ENCODE results near the gene ANKRD33B. TPM values are rescaled to one million over a fixed set of nuclear protein-coding genes. Genes with fewer than 3 reads are reported as not detected.

ANKRD33B gene
- total RNA-seq, 1 experiment from 2014 or later = 14.9 TPM

- 0 out of 2 replicates have a peak, but pooled peaks cover 10% of the 10 kb centered on the region for H4K20me1 ChIP-seq (ENCODE audit: low read length)
- no peaks in the 10 kb centered on the region for H3F3A ChIP-seq (ENCODE audit: low read length, unreplicated experiment)
- intact Hi-C loops (cut with micrococcal nuclease) = no loop called here
- peaks cover 81% of the 10 kb centered on the region for H3K36me3 ChIP-seq (ENCODE audit: low read depth, low read length)
- H3K9me3 ChIP-seq (ENCODE audit: low read length) = no peaks in the 10 kb centered on the region
- H3K27ac ChIP-seq (ENCODE audit: low read length) = no peak overlapping the region
- H3K4me3 ChIP-seq (ENCODE audit: low read length) = no peak overlapping the region
- H3K4me1 ChIP-seq (ENCODE audit: insufficient read depth, low read length) = no peaks in the 10 kb centered on the region
- DNase-seq = no peak
- ChIA-PET POLR2A (ENCODE audit: unreplicated experiment) (no interaction called here), CTCF (no interaction called here)
- ATAC-seq = no peak
- H3K79me2 ChIP-seq (ENCODE audit: low read length) = no peaks in the 10 kb centered on the region; the same call in none of the 2 replicates
- H2AFZ ChIP-seq (ENCODE audit: low read length) = no peak overlapping the region
- no TSS peak for BruUV-seq (replicated peaks)
- H3K4me2 ChIP-seq (ENCODE audit: low read length) = no peak overlapping the region
- TF ChIP-seq EZH2 (IDR thresholded peaks at IDR 0.05; ENCODE audit: low read length, unreplicated experiment) = no peak
- H3K9me2 ChIP-seq (replicated peaks; ENCODE audit: low read length) = no peaks in the 10 kb centered on the region
- H3K27me3 ChIP-seq (ENCODE audit: low read length) = no peaks in the 10 kb centered on the region
- no peak overlapping the region for H3K9ac ChIP-seq (ENCODE audit: low read length)
These were observed 117.1 kb downstream of the ANKRD33B start for GRCh38 chr5:10680876-10681481.

- DNase-seq (no peak), ATAC-seq (no peak)
- H3K4me2 ChIP-seq (ENCODE audit: low read length) = no peak overlapping the region
- H2AFZ ChIP-seq (ENCODE audit: low read length) = no peak overlapping the region
- POLR2A ChIA-PET (ENCODE audit: unreplicated experiment) = no interaction called here
- H3K36me3 ChIP-seq (ENCODE audit: low read depth, low read length) = peaks cover 87% of the 10 kb centered on the region
- H3F3A ChIP-seq (ENCODE audit: low read length, unreplicated experiment) = no peaks in the 10 kb centered on the region
- no TSS peak for BruUV-seq (replicated peaks)
- H3K9ac ChIP-seq (ENCODE audit: low read length) = no peak overlapping the region
- H3K27me3 ChIP-seq (ENCODE audit: low read length) = no peaks in the 10 kb centered on the region
- no peak for TF ChIP-seq EZH2phosphoT487 (IDR thresholded peaks at IDR 0.05; ENCODE audit: borderline replicate concordance, low read length)
- TF ChIP-seq CTCF (conservative IDR thresholded peaks at IDR 0.05; ENCODE audit: low read depth, low read length) = no peak
- TF ChIP-seq EZH2 (IDR thresholded peaks at IDR 0.05; ENCODE audit: low read length, unreplicated experiment) = no peak
- no peak overlapping the region for H3K4me3 ChIP-seq (ENCODE audit: low read length)
- intact Hi-C loops (cut with micrococcal nuclease) = no loop called here
- no peaks in the 10 kb centered on the region for H3K4me1 ChIP-seq (ENCODE audit: insufficient read depth, low read length)
- 0 out of 2 replicates have a peak, but pooled peaks cover 10% of the 10 kb centered on the region for H4K20me1 ChIP-seq (ENCODE audit: low read length)
- no peak overlapping the region for H3K27ac ChIP-seq (ENCODE audit: low read length)
- no peaks in the 10 kb centered on the region for H3K9me3 ChIP-seq (ENCODE audit: low read length)
- CTCF ChIA-PET = no interaction called here
- no peaks in the 10 kb centered on the region; the same call in none of the 2 replicates for H3K79me2 ChIP-seq (ENCODE audit: low read length)
- H3K9me2 ChIP-seq (replicated peaks; ENCODE audit: low read length) = no peaks in the 10 kb centered on the region
These were observed 118.1 kb downstream of the ANKRD33B start for GRCh38 chr5:10681731-10682679.

- no peak for ATAC-seq
These were observed 119.1 kb downstream of the ANKRD33B start for GRCh38 chr5:10682801-10683525.

More at GRCh38 chr5:10682801-10683525, 119.1 kb downstream of the ANKRD33B start:
- Histone ChIP-seq H4K20me1 (ENCODE audit: low read length) (0 out of 2 replicates have a peak, but pooled peaks cover 10% of the 10 kb centered on the region), H3K36me3 (ENCODE audit: low read depth, low read length) (peaks cover 82% of the 10 kb centered on the region), H3K79me2 (ENCODE audit: low read length) (no peaks in the 10 kb centered on the region; the same call in none of the 2 replicates), H3K4me3 (ENCODE audit: low read length) (no peak overlapping the region), H2AFZ (ENCODE audit: low read length) (no peak overlapping the region), H3F3A (ENCODE audit: low read length, unreplicated experiment) (no peaks in the 10 kb centered on the region), H3K9me2 (replicated peaks; ENCODE audit: low read length) (no peaks in the 10 kb centered on the region), H3K4me2 (ENCODE audit: low read length) (no peak overlapping the region), H3K9ac (ENCODE audit: low read length) (no peak overlapping the region), H3K27ac (ENCODE audit: low read length) (no peak overlapping the region), H3K27me3 (ENCODE audit: low read length) (no peaks in the 10 kb centered on the region), H3K9me3 (ENCODE audit: low read length) (no peaks in the 10 kb centered on the region), H3K4me1 (ENCODE audit: insufficient read depth, low read length) (no peaks in the 10 kb centered on the region)
- DNase-seq = no peak
- no TSS peak for BruUV-seq (replicated peaks)
- CTCF ChIA-PET = no interaction called here
- intact Hi-C loops (cut with micrococcal nuclease) = no loop called here
- POLR2A ChIA-PET (ENCODE audit: unreplicated experiment) = no interaction called here
- TF ChIP-seq EZH2 (IDR thresholded peaks at IDR 0.05; ENCODE audit: low read length, unreplicated experiment) = no peak
- TF ChIP-seq EZH2phosphoT487 (IDR thresholded peaks at IDR 0.05; ENCODE audit: borderline replicate concordance, low read length) = no peak
- no peak for TF ChIP-seq CTCF (conservative IDR thresholded peaks at IDR 0.05; ENCODE audit: low read depth, low read length)

Data from PC-3 (cell line).